Urothelium cell line (cell line): ENCODE measurements around the gene MOGAT1.
"Not testable (repeated sequence)": the region's sequence is repeated elsewhere in the genome, so short reads cannot be mapped to it uniquely, and the experiment has no call there.

Experiments used
- DNase-seq: peaks from one replicate; pipeline ENCODE4 v3.0.0; 2011; ENCODE audit warnings: low spot score, mixed read lengths
- FAIRE-seq: peaks from 2 replicates; lab custom pipeline; 2011; peaks lifted over from hg19 to GRCh38; lab: Jason Lieb, UNC

The MOGAT1 gene

GRCh38 chr2:222709191-222709891 lies 37.9 kb downstream of the MOGAT1 start:
- peak; percentile 97 for FAIRE-seq
- DNase-seq = peak; percentile 89

DNA sequence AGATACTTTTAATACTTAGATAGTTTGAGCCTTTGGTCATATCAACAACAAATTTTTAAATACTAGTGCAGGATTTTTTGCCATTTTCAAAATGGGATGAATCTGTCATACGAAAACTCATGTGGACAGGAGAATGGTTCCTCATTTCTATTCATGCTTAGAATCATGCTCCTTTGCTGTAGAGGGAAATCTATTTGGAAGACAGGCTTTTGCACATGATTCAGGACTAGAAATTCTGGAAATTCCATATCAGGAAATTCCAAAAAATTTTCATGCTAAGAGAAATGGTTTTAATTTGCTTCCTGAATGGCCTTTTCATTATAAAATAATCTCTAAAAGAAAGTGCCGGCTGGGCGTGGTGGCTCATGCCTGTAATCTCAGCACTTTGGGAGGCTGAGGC lies 39.3 kb downstream of the MOGAT1 start:
- FAIRE-seq (no peak), DNase-seq (no peak)

DNA sequence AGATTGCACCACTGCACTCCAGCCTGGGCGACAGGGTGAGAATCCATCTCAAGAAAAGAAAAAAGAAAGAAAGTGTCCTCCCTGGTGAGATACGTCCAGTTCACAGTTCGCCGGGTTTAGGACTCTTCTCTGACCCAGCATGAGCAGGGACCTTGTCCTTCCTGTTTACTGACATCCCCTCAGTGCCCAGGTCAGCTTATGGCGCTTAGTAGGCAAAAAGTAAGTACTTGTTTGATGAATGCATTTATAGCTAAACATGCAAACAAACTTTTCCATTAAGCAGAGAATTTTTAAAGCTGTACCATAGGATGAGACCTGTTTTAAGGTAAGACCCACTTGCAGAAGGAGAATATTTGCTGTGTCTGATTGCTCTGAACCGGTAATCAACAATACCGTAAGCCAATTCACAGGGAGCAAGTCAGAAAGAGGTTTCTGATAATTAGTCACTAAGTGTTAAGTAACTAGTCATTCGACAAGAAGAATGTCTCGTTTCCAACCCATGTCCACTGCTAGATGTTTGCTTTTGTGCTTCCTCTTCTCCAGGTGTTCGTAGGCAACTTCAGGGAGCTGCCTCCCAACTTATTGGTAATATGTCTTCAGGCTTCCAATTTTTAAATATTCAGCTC lies 40.0 kb downstream of the MOGAT1 start:
- DNase-seq = no peak
- no peak for FAIRE-seq

DNA sequence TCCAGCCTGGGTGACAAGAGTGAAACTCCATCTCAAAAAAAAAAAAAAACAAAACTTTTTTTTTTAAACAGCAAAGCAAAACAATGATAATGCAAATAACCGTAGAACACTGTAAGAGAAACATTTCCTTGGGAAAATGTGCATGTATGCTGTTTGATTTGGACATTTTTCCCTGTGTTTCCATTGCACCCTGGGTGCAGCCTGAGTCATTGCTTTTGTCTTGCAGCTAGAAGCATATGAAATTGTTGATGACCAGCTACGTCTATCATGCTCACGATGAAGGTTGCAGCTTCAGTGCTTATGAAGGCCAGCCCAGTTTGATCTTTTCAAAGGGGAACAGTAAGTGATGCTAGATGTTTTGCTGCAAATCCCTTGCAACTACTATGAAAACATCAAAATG lies 41.5 kb downstream of the MOGAT1 start:
- DNase-seq (no peak), FAIRE-seq (no peak)

- FAIRE-seq (no peak), DNase-seq (no peak)
Observed at GRCh38 chr2:222714361-222715241, 43.1 kb downstream of the MOGAT1 start.

- DNase-seq = no peak
- no peak for FAIRE-seq
Observed at GRCh38 chr2:222715742-222716141, 44.3 kb downstream of the MOGAT1 start.

- FAIRE-seq, DNase-seq: not testable (repeated sequence)
Observed at GRCh38 chr2:222719787-222720186, 48.3 kb downstream of the MOGAT1 start.

GRCh38 chr2:222721597-222721996 lies 50.1 kb downstream of the MOGAT1 start:
- DNase-seq, FAIRE-seq: not testable (repeated sequence)

DNA sequence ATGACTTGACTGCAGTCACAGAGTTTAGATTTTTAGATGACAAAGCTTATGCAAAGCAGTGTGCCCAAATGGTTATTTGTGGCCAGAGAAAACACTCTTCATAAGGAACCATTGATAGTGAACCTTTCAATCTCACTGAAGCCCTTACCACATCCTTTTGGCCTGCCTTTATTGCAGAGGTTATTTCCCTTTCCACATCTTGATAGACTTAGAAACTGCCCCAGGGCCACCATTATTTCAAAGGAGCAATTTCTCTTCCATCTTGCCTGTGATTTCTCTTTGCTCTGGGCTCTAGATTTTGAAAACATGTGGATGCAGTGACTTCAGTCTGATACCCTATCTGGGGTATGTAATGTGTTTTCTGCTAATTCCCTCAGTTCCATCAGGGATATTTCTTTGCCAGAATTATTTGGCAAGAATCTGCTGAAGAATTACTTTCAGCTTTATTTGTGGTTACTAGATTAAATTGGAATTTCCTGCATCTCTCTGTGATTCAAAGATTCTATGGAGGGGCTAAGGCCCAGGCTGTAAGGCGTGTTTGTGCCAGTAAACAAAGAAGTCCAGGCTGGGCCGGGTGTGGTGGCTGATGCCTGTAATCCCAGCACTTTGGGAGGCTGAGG lies 51.0 kb downstream of the MOGAT1 start:
- FAIRE-seq (no peak), DNase-seq (no peak)

- FAIRE-seq (no peak), DNase-seq (no peak)
Observed at GRCh38 chr2:222724208-222724607, 52.8 kb downstream of the MOGAT1 start.

GRCh38 chr2:222728621-222729020 lies 57.2 kb downstream of the MOGAT1 start:
- DNase-seq (no peak), FAIRE-seq (no peak)

- FAIRE-seq (no peak), DNase-seq (no peak)
Observed at GRCh38 chr2:222730366-222730999, 59.0 kb downstream of the MOGAT1 start.

DNA sequence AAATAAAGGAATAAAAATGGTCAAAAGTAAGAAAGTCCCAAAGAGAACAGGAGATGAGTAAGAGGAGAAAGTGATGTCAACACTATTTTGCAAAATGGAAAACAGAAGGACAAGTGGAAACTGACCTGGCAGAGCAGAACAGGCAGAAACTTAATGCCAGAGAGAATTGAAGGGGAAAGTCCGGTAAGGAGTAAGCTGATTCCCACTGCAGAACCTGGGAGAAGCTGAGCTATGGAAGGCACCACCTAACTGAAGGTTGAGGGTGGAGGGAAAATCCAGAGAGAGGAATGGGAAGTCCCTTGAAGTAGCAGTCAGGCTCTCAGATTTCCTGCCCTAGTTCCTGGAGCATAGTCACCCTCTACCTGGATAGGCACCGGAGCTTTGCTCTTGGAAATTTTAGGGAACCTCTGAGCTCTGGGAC lies 59.8 kb downstream of the MOGAT1 start:
- FAIRE-seq (no peak), DNase-seq (no peak)

DNA sequence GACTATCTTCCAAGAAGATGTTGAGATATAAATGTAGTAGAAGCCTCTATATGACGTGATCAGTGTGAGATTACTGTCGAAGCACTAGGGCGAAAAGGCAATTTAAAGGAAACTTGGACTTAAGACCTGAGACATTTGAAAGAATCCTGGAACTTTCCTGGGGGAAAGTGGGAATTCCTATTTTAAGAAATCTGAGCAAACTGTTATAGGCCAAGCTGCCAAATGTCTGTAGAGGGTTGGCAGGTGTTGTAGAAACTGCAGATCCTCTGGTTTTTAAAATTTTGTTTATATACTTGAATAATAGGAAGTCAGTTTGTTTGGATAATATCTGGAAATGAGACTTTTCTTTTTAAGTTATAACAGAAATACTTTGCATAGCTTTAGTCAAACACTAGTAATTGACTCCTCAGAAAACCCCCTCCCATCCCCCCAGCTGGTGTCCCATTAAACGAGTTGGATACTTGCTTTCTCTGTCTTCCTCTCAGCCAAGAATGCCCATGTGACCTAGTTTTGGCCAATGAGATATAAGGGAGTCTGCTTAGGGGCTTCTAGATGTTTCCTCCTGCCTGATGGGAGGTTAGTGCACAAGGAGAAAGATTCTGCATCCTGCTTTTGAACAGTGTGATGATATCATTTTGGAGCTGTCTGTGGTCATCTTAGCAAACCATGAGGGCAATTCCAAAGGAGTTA lies 61.2 kb downstream of the MOGAT1 start:
- no peak for DNase-seq
- no peak for FAIRE-seq

- DNase-seq (no peak), FAIRE-seq (no peak)
Observed at GRCh38 chr2:222733470-222733845, 62.0 kb downstream of the MOGAT1 start.

DNA sequence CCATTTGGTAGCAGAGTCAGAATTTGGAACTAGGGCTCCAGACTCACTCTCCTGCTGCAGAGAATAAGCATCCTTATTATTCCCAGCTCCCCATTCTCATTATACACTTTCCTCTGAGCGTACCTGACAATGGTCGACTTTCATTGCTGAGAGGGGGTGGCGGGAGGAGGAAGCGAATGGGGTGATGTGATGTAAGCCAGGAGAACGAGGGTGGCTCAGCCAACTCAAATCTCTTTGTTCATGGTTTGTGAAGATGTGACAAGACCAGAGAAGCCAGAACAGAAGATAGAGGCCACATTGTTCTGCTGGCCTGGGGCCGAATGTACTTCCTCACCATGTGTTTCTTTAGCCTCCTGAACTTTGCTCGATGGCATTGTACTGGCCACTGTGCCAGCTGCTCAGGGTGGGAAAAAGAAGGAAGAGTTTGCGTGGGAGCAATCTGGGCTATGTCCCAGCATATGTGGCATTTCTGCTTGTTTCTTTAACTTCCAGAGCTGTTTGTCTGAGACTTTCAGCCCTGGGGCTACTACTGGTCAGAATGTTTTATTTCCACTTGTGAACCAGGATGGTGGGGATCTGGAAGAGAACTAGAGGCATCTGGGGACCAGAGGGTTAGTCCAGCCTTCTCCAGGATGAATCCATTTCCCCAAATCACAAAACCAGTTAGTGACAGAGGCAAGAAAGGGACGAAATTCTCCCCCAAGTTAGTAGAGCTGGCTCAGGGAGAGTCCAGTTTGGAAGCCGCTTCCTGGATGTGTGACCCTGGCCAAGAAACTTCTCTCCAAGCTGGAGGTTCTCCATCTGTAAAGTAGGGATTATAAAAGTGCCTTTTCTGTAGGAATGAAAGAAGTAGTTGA lies 62.6 kb downstream of the MOGAT1 start:
- DNase-seq (no peak), FAIRE-seq (no peak)

- DNase-seq = no peak
- FAIRE-seq = no peak
Observed at GRCh38 chr2:222734703-222735014, 63.2 kb downstream of the MOGAT1 start.

DNA sequence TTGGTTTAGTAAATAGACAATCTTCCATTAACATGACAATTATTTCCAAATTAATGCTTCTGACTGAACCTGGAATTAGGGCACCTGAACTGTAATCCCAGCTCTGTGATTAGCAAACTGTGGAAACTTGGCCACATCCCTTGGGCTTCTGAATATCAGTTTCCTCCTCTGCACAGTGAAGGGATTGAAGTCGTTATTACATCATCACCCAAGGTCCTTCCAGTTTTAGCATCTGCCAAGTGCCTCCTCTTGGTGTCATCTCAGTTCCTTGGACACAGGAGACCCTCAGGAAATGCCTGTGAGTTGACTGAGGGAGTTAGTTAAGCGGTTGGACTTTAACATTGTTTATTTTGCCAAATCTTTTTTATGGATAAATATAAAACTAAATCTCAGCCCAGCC lies 64.8 kb downstream of the MOGAT1 start:
- DNase-seq (no peak), FAIRE-seq (no peak)

GRCh38 chr2:222736924-222737323 lies 65.5 kb downstream of the MOGAT1 start:
- FAIRE-seq = no peak
- no peak for DNase-seq
